HEK293T (cell line): ENCODE measurements around the gene MAD1L1.

Experiments
- CTCF ChIA-PET: fragments of 350-600 bp; formaldehyde crosslinking; extraction: SDS; loops from one replicate; lab custom pipeline; 2021; ENCODE audit warnings: antibody characterized with exemption, inconsistent platforms; lab: Yijun Ruan, JAX
- POLR2A ChIA-PET: fragments of 350-600 bp; formaldehyde crosslinking; extraction: SDS; loops from one replicate; lab custom pipeline; 2020; ENCODE audit warnings: antibody characterized with exemption, inconsistent platforms; lab: Yijun Ruan, JAX
- DNase-seq: peaks from one replicate; pipeline ENCODE4 v3.0.0; 2012; ENCODE audit warnings: mixed read lengths; ENCODE audit errors: extremely low spot score
- ARNT ChIP-seq: fragments of 450-650 bp; IDR thresholded peaks from 2 replicates; pipeline ENCODE4 v1.6.1; 2017; ENCODE audit warnings: mild to moderate bottlenecking
- BHLHE40 ChIP-seq: fragments of 450-650 bp; IDR thresholded peaks from 2 replicates; pipeline ENCODE4 v1.6.1; 2016; ENCODE audit warnings: mild to moderate bottlenecking, moderate library complexity, borderline replicate concordance
- CTBP1 ChIP-seq: fragments of 450-650 bp; IDR thresholded peaks from 2 replicates; pipeline ENCODE4 v1.6.1; 2016; ENCODE audit warnings: borderline replicate concordance
- ELF4 ChIP-seq: fragments of 450-650 bp; IDR thresholded peaks from 2 replicates; pipeline ENCODE4 v1.6.1; 2017; ENCODE audit warnings: antibody characterized with exemption
- FOXA1 ChIP-seq: fragments of 450-650 bp; IDR thresholded peaks from 2 replicates; pipeline ENCODE4 v1.6.1; 2016; ENCODE audit warnings: mild to moderate bottlenecking
- FOXK2 ChIP-seq: fragments of 450-650 bp; IDR thresholded peaks from 2 replicates; pipeline ENCODE4 v1.6.1; 2016; ENCODE audit warnings: mild to moderate bottlenecking
- FOXM1 ChIP-seq: fragments of 450-650 bp; IDR thresholded peaks from 2 replicates; pipeline ENCODE4 v1.6.1; 2017; ENCODE audit warnings: mild to moderate bottlenecking, borderline replicate concordance
- HDGF ChIP-seq: fragments of 450-650 bp; IDR thresholded peaks from 2 replicates; pipeline ENCODE4 v1.6.1; 2017; ENCODE audit warnings: antibody characterized with exemption, borderline replicate concordance
- L3MBTL2 ChIP-seq: fragments of 450-650 bp; conservative IDR thresholded peaks from 2 replicates; pipeline ENCODE4 v1.6.1; 2016; ENCODE audit warnings: mild to moderate bottlenecking
- LEF1 ChIP-seq: fragments of 450-650 bp; IDR thresholded peaks from 2 replicates; pipeline ENCODE4 v1.6.1; 2017; ENCODE audit warnings: mild to moderate bottlenecking, borderline replicate concordance
- NFRKB ChIP-seq: fragments of 450-650 bp; IDR thresholded peaks from 2 replicates; pipeline ENCODE4 v1.6.1; 2016; ENCODE audit warnings: mild to moderate bottlenecking, moderate library complexity
- SP1 ChIP-seq: fragments of 450-650 bp; IDR thresholded peaks from 2 replicates; pipeline ENCODE4 v1.6.1; 2017
- SUZ12 ChIP-seq: fragments of 450-650 bp; IDR thresholded peaks from 2 replicates; pipeline ENCODE4 v1.6.1; 2016; ENCODE audit warnings: mild to moderate bottlenecking
- TARDBP ChIP-seq: fragments of 450-650 bp; IDR thresholded peaks from 2 replicates; pipeline ENCODE4 v1.6.1; 2016
- ZNF384 ChIP-seq: fragments of 450-650 bp; IDR thresholded peaks from 2 replicates; pipeline ENCODE4 v1.6.1; 2016
- TF ChIP-seq, protein P1 (sequence below): fragments of 450-650 bp; IDR thresholded peaks from 2 replicates; pipeline ENCODE4 v1.6.1; 2016

MAD1L1 gene

DNA sequence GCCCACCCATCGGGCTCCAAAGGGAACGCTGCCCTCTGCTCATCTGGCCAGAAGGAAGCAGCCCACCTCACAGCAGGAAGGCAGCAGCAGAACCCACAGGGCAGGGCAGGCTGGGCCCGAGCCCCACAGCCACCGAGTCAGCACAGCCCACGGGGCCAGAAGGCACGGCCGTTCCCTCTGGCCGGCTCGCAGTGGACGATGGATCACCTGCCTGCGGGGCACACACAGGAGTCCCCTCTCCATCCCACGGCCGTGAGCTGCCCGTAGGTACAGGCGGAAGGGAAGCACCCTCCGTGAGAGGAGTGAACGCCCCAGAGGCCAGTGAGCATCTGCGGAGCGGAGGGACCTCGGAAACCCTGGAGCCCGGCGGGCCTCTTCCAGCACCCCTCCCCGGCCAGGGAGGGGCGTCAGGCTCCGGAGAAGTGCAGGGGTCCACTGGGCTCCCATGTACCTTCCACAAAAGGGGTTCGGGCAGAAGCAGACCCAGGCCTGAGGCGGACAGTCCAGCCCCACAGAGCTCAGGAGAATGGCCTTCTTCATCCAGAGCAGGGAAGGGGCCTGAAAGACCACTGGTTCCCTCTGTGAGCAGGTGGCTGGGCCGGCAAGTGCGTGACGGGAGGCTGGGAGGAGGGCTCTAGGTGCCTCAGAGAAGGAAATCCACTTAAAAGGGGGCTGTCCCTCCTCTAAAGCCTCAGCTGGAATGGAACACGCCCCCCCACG is 20.9 kb upstream of the MAD1L1 start:
- CTCF ChIA-PET: no interaction called here
- TF ChIP-seq CTBP1 (no peak), FOXM1 (no peak)
- DNase-seq: no peak
- POLR2A ChIA-PET: interaction anchor here (1.3 kb wide), 1 partner anchor 12 kb away, joined by 3 read pairs; the partner anchor contains the start of genes MRM2 and NUDT1

DNA sequence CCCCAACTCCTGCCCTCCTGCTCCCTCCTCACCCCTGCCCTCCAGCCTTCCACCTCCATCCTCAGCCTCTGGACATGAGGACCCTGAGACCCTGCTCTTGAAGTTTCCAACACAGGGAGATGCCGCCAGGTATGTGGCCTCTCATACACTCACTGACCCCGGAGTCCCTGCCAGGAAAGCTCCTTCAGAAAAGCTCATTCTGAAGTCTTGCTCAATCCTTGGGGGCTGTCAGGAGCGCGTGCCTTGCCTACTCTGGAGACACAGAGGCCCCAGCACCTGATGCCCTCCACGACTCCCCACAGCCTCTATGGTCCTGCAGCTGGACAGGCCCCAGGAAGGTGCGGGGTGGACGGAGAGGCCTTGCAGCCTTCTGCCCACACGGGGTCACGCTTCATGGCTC is 20.3 kb upstream of the MAD1L1 start:
- CTCF ChIA-PET: no interaction called here
- DNase-seq: no peak
- TF ChIP-seq ARNT: no peak
- TF ChIP-seq ZNF384: no peak
- no peak for TF ChIP-seq CTBP1
- POLR2A ChIA-PET: interaction anchor here (1.3 kb wide), 1 partner anchor 11 kb away, joined by 3 read pairs; the partner anchor contains the start of genes MRM2 and NUDT1

DNA sequence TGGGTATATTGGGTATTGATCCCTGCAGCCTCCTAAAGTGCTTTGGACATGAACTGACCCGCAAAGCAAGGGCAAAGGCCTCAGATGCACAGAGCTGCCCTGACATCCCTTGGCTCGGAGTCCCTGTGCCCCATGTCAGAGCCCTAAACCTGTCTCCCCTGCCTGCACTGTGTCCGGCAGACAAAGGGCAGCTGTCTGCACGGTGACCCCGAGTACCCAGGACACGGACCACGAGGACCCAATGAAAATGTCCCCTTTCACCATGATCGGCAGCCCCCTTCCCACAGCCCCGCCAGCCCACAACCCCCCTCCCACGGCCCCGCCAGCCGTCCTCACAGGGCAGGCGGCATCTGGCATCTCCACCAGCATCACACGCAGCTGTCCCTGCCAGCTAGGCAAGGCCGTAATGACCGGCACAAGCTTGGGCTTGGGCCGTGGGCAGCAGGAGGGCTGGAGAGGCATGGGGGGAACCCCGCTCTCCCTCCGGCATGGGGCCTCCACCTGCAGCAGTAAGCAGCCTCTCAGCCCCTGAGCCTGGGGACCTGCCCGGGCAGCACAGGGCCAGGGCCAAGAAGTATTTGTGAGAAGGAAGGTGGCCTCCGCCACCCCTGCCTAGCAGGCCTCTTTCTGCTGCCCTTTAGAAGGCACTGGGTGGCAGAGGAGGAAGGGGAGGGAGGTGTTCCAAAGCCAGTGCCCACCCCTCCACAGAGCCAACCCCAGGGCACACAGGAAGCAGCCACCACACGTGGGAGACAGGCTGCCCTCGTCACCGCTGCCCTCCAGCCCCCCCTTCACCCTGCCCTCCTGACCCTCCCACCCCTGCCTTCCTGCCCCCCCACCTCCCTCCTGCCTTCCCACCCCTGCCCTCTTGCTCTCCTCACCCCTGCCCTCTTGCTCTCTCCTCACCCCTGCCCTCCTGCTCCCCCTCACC is 19.4 kb upstream of the MAD1L1 start:
- no peak for DNase-seq
- TF ChIP-seq FOXM1 (no peak), SUZ12 (no peak), BHLHE40 (no peak), L3MBTL2 (no peak), ARNT (no peak), CTBP1 (no peak), ELF4 (no peak), LEF1 (no peak), TARDBP (no peak), FOXA1 (no peak), ZNF384 (no peak), FOXK2 (no peak), HDGF (no peak), NFRKB (no peak), SP1 (no peak)
- TF ChIP-seq, protein P1, sequence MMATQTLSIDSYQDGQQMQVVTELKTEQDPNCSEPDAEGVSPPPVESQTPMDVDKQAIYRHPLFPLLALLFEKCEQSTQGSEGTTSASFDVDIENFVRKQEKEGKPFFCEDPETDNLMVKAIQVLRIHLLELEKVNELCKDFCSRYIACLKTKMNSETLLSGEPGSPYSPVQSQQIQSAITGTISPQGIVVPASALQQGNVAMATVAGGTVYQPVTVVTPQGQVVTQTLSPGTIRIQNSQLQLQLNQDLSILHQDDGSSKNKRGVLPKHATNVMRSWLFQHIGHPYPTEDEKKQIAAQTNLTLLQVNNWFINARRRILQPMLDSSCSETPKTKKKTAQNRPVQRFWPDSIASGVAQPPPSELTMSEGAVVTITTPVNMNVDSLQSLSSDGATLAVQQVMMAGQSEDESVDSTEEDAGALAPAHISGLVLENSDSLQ: no peak
- CTCF ChIA-PET: no interaction called here
- POLR2A ChIA-PET: no interaction called here

DNA sequence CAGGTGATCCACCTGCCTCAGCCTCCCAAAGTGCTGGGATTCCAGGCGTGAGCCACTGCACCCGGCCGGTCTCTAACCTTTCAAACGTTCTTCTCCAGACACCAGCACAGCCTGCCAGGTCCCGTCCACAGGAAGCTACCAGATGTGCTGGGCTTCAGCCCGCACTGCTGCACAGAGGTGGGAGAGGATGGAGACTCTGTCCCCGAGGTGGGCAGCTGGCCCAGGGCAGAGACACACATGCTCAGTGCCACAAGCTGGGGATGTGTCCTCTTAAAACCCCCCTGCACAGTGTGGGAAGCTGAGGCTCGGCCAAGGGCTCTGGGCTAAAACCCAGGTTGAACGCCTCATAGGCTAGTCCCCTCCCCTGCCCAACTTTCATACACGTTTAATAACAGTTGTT is 18.6 kb upstream of the MAD1L1 start:
- POLR2A ChIA-PET: no interaction called here

DNA sequence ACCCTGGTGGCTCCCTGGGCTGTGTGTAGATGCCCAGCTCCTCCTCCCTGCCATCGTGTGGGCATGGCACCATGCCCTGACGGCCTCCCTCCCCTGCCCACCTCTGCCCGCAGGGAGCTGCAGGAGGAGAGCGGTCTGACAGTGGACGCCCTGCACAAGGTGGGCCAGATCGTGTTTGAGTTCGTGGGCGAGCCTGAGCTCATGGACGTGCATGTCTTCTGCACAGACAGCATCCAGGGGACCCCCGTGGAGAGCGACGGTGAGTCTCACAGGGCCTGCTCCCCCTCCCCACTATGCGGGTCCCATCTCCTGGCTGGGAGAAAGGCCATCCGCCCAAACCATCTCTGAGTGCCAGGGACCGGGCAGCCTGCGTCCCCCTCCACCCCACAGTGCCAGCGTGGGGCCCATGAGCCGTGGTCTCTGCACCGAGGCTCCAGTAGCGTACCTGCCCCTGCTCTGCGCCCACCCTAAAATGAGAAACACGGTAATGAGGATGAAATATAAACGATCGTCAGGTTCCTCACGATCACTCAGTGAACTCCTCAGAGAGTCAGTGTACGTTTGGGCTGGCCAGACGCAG is 17.1 kb upstream of the MAD1L1 start:
- DNase-seq: no peak
- ChIA-PET POLR2A (interaction anchor here (0.6 to 2.0 kb wide), 3 partner anchors 8 to 153 kb away, joined by 3 to 4 read pairs (median 3); partner anchors contain the start of genes CHST12, MRM2 and NUDT1), CTCF (no interaction called here)
- no peak for TF ChIP-seq LEF1
- TF ChIP-seq, protein P1: no peak
- no peak for TF ChIP-seq FOXM1
- no peak for TF ChIP-seq NFRKB
- no peak for TF ChIP-seq ARNT
- TF ChIP-seq FOXK2: no peak
- no peak for TF ChIP-seq ZNF384
- no peak for TF ChIP-seq HDGF
- no peak for TF ChIP-seq SP1
- TF ChIP-seq SUZ12: no peak
- TF ChIP-seq L3MBTL2: no peak
- no peak for TF ChIP-seq FOXA1
- TF ChIP-seq BHLHE40: no peak

More for the DNA sequence above, 18.6 kb upstream of the MAD1L1 start:
- TF ChIP-seq LEF1: no peak
- TF ChIP-seq CTBP1: no peak
- TF ChIP-seq L3MBTL2: no peak
- TF ChIP-seq SP1: no peak
- TF ChIP-seq FOXA1: no peak
- TF ChIP-seq BHLHE40: no peak
- no peak for TF ChIP-seq SUZ12
- no peak for TF ChIP-seq HDGF
- no peak for TF ChIP-seq FOXK2
- TF ChIP-seq ARNT: no peak
- TF ChIP-seq ELF4: no peak
- no peak for TF ChIP-seq FOXM1
- TF ChIP-seq TARDBP: no peak
- no peak for TF ChIP-seq NFRKB
- no peak for TF ChIP-seq ZNF384
- TF ChIP-seq, protein P1: no peak
- CTCF ChIA-PET: no interaction called here
- no peak for DNase-seq
